Measurements from ENCODE around the gene CEMIP2.
"Not testable (repeated sequence)": the region's sequence is repeated elsewhere in the genome, so short reads cannot be mapped to it uniquely, and the experiment has no call there.

The CEMIP2 gene

DNA sequence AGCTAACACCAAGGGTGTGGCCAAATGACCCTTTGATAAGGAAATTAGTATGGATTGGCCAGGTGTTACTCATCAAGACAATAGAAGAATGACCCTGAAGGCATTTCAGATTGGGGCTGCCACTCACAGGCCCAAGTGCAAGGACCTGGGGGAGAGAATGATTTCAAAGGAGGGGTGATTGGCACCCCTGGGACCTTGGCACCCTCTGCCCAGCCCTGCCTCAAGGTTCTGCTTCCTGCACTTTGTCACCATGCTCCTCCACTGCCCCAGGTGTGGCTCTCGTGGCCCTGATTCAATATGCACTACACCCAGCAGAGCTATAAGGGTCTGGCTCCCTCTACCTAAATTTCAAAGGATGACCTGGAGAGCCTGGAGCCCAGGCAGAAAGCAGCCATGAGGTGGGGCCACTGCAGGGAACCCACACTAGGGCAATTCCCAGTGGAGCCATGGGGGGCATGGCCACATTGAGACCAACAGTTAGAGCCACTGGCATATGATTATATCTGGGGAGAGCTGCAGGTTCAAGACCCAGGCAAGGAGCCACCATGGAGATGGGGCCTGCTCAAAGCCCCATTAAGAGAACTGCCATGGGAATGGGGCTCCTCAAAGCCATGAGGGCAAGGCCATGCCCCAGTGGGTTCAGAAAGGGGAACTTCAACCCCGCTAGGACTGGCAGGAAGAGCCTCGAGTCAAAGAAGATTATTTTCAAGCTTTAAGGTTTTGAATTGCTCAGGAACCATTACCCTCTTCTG lies 93.0 kb downstream of the CEMIP2 start:
- DNase-seq, result no peak

DNA sequence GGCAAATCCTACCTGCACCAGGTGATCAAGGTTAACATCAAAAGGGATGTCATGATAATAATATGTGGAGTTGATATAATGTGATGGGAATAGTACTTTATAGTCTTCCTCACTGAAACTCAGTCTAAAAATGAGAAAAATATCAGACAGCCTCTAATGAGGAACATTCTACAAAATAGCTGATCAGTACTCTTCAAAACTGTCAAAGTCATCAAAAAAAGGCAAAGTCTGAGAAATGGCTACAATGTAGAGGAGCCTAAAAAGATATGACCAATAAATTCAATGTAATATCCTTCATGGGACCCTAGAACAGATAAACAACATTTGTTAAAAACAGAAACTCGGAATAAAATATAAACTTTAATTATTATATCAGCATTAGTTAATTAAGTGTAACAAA lies 95.7 kb downstream of the CEMIP2 start:
- DNase-seq, result no peak

DNA sequence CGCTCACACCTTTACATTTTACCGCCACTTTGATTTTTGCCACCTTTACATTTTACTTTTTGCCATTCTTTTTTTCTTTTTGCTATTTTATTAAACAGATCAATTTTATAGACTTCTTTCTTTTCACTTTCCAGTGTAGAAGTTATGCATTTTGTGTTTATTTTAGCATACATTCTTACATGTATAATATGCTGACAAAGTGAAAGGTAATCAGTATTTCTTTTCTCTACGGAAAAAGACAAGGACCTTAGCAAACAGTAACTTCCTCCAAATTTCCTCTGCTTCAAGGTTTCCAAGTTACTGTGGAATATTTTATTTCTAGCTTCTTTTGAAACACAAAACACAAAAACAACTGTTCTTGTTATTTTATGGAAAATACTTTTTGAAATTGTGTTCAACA lies 97.0 kb downstream of the CEMIP2 start:
- no peak for DNase-seq

DNA sequence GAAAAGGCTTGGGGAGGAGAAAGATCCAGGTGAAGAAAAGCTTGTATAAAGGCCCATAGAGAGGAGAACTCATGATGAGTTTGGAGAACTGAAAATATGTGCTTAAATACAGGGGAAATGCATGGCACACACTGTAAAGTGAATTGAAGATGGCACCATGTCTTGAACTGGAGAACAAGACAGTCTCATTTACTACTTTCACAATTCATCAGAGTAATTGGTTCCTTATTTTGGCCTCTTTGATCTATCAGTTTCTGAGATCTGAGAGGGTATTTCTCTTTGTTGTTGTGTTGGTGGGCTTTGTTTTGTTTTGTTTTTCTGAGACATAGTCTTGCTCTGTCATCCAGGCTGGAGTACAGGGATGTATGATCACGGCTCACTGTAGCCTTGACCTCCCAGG lies 98.2 kb downstream of the CEMIP2 start:
- no peak for DNase-seq

DNA sequence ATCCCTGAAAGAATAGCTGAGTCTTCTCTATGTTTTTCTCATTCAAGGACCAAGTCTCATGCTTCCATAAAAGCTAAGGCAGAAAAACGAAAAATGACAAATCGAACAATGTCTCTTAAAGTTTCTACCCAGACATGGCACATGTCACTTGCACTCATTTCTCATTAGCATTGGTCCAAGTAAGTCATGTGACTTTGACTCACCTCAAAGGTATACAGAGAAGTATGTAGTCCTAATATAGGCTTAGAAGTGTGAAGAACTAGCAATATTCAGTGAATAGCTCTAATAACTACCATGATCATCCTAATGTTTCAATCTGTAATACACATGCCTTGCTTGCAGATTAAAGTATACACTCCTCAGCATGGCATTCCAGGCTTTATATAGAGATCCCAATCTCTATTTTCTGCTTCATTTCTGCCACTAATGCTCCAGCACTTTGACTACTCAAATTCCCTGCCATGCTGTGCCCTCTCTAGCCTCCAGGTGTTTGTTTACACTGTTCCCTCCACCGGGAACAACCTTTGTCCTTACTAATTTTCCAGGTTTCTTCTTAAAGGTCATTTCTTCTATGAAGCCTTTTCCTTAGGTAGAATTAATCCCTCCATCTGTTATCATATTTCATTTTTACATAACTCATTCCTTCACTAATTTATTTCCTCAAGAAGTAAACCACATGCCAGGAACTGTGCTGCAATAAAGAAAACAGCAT lies 98.9 kb downstream of the CEMIP2 start:
- no peak for DNase-seq

DNA sequence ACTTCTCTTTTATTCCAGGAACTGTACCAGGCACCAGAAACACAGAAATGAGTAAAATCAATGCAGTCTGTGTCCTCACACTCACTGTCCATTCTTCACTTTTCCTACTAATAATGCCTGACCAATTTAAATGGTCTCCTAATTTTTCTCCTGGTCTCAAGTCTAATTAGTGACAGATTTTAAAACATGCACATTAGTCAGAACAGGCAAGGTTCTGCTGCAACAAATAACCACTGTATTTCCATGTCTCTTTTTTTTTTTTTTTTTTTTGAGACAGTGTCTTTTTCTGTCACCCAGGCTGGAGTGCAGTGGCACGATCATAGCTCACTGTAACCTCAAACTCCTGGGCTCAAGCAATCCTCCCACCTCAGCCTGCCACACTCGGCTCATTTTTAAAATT lies 99.6 kb downstream of the CEMIP2 start:
- no peak for DNase-seq

DNA sequence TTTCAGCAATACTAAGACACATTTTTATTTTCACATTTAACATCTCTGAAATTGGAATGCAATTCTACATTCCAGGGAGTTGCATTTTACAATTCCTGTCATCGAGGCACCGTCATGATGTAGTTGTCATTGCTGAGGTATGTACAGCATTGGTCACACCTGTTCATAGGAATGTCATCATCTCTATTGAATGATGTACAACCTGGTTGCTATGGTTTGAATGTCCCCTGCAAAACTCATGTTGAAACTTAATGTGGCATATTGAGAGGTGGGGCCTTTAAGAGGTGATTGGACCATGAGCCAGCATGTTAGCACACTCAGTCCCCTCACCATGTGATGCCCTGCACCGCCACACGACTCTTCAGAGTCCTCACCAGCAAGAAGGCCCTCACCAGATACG lies 103.1 kb downstream of the CEMIP2 start:
- DNase-seq, result no peak

DNA sequence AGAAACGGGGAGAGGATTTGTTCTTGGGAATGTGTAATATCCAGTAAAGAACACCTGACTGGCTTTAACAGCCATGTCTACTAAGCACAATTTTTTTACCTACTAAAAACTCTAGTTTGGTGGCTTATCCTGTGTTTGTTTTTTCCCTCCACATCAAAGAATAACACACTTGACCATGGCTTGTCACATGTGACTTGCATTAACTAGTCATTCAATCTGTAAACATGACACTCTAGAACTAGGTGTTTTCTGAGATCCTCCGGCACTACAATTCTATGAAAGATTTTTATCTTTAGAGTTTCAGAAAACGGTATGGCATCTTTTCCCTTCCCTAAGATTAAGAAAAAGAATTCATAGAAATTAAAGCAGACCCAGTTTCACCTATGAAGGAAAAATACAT lies 103.7 kb downstream of the CEMIP2 start:
- DNase-seq, result no peak

DNA sequence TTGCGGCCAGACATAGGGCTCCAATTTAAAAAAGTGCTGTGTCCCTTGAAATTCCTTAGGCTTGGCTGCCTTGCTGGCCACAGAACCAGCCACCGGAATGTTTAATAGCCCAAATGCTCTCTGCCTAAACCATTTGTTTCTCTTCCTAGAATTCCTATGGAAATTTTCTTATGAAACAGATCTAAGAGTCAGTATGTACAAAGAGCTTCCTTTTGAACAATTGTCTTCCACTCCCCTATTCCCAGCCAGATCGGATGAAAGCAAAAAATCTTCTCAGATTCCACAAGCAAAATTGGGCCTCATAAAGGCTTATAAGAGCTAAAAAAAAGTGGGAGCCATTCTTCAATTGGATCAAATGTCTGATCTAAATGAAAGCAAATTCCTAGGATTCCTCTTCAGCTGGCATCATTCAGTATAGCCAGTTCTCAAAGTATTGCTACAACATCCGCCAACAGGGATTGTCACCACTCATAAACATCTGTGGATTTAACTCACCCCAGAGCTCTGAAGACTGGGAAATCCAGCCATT lies 104.3 kb downstream of the CEMIP2 start:
- DNase-seq, result no peak

DNA sequence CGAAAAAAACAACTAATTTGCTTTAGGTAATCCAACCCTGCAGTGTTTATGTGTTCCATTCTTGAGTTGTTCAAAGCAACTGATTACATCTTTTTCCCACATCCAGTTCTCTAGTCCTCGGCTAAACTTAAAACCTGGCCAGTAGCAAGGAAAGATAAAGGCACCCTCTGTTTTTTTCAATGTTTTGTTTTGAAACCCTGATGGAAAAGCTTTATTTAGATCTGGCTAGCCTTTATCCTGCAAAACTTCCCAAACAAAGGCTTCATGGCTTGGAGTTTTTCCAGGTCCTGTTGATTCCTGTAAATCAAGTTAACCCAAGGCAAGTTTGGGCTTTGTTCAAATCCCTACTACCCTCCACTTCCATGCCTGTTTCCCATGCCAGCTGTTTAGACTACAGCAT lies 105.1 kb downstream of the CEMIP2 start:
- DNase-seq, result no peak

DNA sequence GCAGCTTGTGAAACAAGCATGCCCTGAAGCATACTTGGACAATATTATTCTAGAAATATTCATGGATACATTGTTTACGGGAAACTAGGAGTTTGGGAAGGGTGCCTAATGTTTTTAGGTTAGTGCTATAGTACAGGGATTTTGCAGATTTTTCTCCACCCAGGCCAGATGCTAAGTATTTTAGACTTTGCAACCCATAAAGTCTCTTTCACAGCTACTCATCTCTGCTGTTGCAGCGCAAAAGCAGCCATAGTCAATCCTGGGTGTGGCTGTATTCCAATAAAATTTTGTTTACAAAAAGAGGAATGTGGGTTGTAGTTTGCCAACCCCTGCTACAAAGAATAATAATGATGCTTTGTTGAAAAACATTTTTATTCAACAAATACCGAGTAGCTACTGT lies 106.2 kb downstream of the CEMIP2 start:
- no peak for DNase-seq

DNA sequence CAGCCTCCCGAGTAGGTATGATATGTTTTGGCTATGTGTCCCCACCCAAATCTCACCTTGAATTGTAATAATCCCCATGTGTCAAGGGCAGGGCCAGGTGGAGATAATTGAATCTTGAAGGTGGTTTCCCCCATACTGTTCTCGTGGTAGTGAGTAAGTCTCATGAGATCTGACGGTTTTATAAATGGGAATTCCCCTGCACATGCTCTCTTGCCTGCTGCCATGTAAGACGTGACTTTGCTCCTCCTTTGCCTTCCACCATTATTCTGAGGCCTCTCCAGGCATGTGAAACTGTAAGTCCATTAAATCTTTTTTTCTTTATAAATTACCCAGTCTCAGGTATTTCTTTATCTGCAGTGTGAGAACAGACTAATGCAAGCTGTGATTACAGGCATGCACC lies 111.0 kb downstream of the CEMIP2 start:
- DNase-seq, result not testable (repeated sequence)

DNA sequence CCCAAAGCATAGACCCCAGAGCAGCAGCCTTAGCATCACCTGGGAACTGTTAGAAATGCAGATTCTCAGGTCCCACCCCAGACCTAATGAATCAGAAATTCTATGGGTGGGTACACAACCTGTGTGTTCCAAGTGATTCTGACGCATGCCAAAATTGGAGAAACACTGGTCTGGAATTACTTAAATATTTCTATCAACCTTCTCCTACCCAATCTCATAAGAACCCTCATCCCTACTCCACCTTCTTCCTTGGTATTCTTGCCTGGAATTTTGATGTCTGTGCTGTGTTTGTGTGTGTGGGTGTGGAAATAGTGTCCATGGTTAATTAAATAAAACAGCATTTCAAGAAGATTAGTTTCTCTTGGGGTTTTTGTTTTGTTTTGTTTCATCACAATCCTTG lies 111.8 kb downstream of the CEMIP2 start:
- no peak for DNase-seq

DNA sequence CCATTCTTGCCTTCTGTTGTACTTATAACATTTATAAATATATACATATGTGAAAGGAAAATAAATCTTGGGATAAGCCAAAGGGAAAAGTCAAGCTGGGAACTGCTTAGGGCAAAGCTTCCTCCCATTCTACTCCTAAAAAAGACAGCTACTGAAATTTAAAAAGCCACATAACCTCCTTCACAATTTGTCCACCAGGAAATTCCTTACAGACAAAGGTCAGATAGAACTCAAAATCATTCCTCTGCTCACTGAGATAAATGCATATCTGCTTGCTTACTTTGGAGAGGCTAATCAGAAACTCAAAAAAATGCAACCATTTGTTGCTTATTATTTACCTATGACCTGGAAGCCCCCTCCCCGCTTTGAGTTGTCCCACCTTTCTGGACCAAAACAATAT lies 112.5 kb downstream of the CEMIP2 start:
- no peak for DNase-seq

DNA sequence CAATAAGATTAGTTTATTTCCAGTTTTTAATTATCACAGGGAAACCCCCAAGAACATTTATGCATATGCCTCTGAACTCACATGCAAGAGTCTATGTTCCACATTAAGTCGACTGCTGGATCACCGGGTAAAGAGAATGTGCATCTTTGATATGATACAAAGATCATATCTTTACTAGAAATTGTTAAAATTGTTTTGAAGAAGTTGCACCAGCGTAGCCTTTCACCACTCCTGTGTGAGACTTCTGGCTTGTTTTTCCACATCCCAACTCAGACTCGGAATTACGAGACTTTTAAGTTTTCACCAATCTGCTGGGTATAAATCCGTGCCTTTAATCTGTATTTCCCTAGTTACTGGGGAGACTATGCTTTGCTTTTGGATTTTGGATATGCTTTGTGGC lies 113.2 kb downstream of the CEMIP2 start:
- no peak for DNase-seq

DNA sequence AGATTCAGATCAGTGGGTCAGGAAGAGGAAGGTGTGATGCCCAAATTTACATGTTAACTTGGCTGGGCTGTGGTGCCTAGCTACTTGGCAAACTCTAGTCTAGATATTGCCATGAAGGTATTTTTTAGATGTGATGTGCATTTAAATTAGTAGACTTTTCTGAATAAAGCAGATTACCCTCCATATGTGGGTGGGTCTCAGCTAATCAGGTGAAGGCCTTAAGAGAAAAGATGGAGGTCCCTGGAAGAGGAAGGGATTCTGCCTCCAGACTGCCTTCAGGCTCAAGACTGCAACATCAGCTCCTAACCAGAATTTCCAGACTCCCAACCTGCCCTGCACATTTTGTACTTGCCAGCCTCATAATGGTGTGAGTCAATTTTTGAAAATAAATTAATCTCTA lies 115.8 kb downstream of the CEMIP2 start:
- DNase-seq, result no peak

DNA sequence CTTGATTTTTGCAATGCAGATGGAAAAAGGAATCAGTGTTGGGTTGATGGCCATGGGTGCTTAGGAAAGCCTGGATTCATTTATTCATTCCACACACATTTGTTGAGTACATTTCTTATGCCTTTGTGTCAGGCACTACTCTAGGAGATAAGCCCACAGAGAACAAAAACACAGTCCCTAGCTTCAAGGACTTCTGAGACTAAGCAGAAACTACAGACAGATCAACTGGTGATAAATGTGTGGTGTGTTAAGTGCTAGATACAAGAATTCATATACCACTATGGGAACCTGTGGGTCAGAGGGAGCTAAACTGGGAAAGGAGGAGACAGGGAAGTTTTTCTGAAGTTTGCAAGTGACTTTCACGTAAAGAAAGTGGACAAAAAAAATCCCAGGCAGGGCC lies 119.9 kb downstream of the CEMIP2 start:
- no peak for DNase-seq

DNA sequence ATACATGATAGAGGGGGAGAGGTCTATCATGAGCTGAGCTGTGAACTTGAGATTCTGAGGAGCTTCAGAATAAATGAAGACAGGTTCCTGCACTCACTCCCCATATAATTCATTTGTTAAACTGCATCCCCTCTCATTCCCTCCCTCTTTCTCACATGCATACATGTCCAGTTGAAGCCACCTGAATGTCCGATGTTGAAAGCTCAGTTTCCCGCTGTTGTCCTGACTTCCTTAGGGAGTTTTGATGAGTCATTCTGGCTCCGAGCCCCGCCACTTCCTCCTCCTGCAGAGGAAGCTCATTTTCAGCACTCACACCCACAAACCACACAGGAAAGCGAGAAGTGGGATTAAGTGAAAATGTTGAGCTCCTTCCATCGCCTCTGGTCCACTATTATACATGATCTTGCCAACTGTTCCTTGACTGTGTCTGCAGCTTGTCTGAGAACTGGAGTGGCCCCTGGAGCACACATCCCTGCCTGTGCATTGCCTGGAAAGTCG lies 121.2 kb downstream of the CEMIP2 start:
- DNase-seq, result no peak

DNA sequence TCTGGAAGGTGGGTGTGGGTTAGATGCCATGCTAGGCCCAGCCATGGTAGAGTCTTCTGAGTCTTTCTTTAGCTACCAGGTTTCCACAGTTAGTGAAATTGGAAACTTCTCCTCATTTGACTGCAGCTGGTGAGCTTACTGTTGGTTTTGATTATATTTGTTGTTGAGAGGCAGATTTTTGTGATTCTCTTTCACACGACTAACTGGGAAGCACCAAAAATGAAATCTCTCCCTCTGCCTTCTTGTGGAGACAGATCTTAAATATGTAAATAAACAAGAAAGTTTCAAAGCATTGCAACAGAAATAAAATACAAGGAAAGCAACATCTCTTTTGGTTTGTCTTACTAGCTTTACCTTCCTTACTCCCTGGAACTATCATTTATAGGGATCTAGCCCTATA lies 122.2 kb downstream of the CEMIP2 start:
- DNase-seq, result no peak

DNA sequence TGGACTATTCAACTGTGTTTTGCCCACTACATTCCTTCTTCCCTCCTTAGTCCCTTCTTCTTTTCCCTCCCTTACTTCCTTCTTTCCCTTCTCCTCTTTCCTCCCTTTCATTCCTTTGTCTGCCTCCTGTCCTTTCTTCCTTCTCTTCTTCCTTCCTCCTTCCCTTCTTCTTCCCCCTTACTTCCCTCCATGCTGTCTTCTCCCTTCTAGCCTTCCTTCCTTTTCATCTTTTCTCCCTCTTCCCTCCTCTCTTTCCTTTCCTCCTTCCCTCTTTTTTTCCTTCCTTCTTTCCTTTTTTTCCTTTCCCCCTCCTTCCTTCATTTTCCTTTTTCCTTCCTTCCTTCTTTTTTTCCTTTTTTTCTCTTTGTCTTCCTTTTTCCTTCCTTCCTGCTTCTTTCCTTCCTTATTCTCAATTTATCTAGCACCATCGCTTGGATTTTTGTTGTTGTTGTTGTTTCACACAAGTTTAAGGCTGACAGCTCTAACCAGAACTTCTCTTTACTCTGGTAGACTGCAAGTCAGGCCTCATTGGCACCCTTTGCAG lies 123.4 kb downstream of the CEMIP2 start:
- no peak for DNase-seq

DNA sequence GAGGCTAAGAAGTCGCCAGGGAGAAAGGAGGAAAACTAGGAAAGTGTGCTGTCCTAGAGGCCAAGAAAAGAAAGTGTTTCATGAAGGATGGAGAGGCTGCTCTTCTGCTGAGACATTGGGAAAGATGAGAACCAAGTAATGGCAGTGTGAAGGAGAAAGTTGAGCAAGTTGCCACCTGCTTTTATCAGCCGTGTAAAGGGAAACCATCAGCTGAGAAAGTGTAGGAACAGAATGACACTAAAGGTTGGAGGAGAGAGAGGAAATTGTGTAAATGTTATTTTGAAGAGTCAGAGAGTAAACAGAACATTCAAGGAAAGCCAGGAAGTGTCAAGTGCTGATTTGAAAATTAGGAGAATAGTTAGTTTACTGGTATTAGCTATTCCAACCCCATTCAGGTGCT lies 125.0 kb downstream of the CEMIP2 start:
- DNase-seq, result no peak

DNA sequence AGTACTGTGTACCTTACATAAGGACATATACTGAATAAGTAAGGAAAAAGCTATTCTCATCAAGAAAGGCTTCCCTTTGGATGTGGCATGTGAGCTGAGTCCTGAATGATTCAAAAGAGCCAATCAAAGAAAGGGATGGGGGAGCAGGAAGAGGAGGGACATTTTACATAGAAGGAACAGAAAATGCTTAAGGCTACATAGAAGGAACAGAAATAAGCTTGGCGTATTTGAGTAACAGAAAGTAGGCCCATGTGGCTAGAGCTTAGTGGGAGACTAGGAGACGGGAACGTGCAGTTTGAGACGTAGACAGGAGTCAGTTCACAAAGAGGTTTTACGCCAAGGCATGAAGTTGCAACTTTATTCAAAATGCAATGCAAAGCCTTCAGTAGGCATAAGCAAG lies 126.3 kb downstream of the CEMIP2 start:
- no peak for DNase-seq

DNA sequence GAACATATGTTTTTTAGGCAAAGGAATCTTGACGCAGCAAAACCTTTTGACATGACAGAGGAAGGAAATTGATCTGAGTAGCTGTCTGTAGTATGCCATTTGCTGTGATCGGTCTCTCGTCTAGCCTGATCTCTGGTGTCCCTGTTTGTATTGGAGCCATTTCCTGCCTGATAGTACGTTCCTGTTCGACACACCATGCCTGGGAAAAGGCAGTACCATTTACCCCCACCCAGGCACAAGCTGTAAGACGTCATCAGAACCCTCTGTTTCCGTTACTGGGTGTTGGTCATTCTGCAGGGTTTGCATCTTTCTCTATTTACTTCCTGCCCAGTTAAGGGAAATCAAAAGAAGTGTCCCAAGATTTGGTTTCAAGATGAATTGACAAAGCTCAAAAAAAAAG lies 129.7 kb downstream of the CEMIP2 start:
- DNase-seq, result no peak

DNA sequence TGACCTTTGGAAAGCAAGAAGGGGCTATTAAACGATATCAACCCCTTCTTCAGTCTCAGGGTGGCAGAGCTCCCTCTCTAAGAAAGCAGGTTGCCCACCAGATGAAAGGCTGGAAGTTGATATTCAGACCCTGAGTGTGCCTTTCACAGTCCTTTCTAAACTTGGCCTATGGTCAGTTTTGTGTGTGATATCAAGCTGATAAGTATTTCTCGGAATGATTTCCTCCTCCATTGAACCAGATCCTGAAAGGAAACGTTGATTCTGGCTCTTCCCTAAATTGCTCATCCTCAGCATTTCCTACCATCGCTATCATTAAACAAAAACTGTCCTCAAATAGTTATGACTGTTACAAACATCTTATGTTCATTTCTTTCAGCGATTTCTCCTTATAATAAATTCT lies 130.4 kb downstream of the CEMIP2 start:
- DNase-seq, result no peak

All from COR-L47 (cell line).